C1 segment of cervical spinal cord (tissue), 14 donors: ENCODE data around the gene GPRASP3.

ENCODE experiments used
- DNase-seq, 14 donors: peaks; one replicate each; lab custom pipeline; 2025; lab: John Stamatoyannopoulos, UW

GPRASP3 gene

DNA sequence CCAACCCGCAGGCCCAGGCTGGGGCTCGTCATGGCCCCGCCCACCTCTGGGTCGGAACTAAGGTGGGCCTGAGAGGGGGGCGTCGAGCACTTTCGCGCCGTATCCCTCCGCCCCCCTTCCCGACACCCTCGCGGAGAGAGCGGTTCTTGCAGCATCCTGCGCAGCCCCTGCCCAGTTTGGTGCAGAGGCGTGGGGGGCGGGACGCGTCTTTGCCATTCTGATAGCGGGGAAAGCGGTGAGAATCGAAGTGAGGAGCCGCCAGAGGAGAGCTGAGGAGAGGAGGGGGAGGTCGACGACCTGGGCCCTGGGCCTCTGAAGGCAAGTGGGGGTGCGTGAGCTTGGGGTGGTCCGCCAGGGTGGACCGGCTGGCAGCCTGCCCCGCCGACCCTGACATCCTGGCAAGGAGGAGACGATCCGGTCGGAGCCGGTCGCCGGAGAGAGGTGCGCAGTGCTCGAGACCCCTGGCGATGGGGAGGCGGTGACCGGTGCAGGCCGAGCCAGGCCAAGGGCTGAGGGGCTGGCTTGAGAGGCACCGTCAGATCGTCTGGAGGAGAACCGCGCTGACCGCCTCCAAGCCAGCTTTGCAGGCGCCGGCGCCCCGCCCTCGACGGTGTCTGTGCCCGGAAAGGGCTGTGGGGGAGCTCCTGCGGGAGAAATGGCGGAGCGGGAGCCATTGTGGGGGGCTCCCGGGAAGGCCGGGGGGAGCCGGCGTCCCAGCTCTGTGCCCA, 25.5 kb downstream of the GPRASP3 start:
- peak in 3 of 14 donors; percentile 0 to 17 (median 4) for DNase-seq

GRCh38 chrX:102765217-102765616, 44.7 kb downstream of the GPRASP3 start:
- no peak for DNase-seq

DNA sequence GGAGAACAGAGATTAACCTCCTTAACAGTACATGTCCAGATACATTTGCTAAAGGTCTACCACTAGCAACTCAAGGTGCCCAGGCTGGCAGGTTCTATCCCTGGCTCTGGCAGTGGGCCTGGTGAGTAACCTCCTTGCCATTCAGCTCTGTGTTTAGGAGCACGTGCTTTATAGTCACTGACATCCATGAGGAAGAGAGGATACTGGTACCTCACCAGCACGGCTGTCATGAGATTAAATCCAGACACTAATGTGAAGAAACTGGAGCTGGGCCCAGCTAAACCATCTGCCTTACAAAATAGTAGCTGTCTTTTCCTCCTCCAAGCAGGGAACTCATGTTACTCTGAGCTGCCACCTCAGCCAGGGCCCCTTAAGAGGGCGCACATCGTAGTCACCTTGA, 45.3 kb downstream of the GPRASP3 start:
- DNase-seq = peak in 1 of 14 donors; percentile 42

GRCh38 chrX:102767287-102767686, 46.7 kb downstream of the GPRASP3 start:
- no peak for DNase-seq

- peak in 12 of 14 donors; percentile 5 to 80 (median 42) for DNase-seq
Observed at GRCh38 chrX:102768987-102769761, 48.6 kb downstream of the GPRASP3 start.
